ENCODE results near the gene TBCE.

The TBCE gene

GRCh38 chr1:235403593-235403992 is 36.4 kb downstream of the TBCE start:
- Histone ChIP-seq H3K4me3 (no peak overlapping the region), H3K27ac (peak overlapping the region in 1 of 21 experiments; percentile 6)

DNA sequence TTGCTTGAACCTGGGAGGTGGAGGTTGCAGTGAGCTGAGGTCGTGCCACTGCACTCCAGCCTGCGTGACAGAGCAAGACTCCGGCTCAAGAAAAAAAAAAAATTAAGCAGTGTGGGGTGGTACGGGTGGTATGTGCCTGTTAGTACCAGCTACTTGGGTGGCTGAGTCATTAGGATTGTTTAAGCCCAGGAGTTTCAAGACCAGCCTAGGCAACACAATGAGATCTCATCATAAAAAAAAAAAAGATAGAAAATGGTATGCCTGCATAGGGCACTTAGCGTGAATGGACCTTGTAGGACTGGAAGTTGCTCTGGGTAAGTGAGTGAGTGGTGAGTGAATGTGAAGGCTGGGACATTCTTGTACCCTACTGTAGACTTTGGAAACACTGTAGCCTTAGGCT is 37.0 kb downstream of the TBCE start:
- no peak overlapping the region for H3K27ac ChIP-seq
- no peak overlapping the region for H3K4me3 ChIP-seq

GRCh38 chr1:235407419-235407818 is 40.2 kb downstream of the TBCE start:
- no peak overlapping the region for H3K27ac ChIP-seq
- H3K4me3 ChIP-seq: no peak overlapping the region

DNA sequence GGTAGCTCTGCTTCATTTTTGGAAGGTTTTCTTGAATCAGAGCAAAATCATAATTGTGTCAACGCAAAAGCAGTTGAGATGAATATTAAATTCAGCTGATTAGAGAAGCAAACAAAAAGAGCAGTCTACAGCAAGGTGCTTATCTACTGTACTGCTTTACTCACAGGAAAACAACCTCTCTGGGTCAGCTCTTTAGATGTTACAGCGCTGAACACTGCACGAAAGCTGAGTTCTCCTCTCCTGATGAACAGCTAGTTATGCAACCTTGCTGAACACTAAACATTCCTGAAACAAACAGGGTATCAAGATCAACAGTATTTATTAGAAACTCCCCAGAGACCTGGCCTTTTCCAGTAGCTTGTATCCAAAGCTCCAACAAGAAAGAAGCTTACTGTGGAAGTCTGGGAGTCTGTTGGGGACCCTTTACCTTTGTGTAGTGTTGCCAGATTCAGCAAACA is 41.3 kb downstream of the TBCE start:
- Histone ChIP-seq H3K27ac (no peak overlapping the region), H3K4me3 (no peak overlapping the region)

DNA sequence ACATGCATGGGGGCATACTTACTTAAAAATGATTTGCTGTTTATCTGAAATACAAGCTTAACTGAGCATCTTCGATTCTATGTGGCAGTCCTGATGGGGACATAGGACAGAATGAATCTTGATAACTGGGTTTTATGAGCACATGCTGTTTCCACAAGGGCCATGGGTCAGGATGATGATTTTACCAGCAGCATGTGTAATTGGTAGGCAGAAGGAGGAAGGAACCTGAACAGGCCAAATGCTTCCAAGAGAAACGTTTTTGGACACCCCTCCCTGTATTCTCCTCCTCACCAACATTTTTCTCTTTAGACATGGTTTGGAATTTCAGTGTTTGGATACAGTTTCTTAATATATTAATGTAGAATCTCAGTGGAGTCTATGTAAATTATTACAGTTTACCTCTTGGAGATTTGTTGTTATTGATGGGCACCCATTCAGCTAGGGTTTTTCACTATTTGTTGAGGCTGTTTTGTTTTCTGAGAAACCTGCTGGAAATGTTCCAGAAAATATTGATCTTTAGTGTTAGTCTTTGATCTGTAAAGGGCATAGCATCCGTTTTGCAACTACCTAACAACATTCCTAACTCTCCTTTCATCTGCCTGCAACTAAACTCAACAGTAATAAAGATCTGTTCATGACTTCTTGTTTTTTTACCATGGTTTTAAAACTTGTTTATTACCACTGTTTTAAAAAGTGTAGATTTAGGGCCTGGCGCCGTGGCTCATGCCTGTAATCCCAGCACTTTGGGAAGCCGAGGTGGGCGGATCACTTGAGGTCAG is 42.0 kb downstream of the TBCE start:
- no peak overlapping the region for H3K27ac ChIP-seq
- H3K4me3 ChIP-seq: no peak overlapping the region

DNA sequence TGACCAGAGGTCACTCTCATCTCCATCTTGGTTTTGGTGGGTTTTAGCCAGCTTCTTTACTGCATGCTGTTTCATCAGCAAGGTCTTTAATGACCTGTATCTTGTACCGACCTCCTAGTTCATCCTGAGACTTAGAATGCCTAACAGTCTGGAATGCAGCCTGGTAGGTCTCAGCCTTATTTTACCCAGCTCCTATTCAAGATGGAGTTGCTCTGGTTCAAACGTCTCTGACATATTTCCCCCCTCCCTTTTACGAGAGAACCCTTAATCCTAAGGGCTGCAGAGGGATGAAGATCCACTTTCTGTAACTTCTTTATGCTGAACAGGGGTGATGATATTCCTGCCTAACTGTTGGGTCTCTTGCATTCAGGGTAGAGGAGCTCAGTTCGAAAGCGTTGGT is 43.2 kb downstream of the TBCE start:
- Histone ChIP-seq H3K4me3 (no peak overlapping the region), H3K27ac (no peak overlapping the region)

- peak overlapping the region in 1 of 21 experiments; percentile 5 for H3K27ac ChIP-seq
- no peak overlapping the region for H3K4me3 ChIP-seq
Observed at GRCh38 chr1:235411489-235412486, 44.6 kb downstream of the TBCE start.

DNA sequence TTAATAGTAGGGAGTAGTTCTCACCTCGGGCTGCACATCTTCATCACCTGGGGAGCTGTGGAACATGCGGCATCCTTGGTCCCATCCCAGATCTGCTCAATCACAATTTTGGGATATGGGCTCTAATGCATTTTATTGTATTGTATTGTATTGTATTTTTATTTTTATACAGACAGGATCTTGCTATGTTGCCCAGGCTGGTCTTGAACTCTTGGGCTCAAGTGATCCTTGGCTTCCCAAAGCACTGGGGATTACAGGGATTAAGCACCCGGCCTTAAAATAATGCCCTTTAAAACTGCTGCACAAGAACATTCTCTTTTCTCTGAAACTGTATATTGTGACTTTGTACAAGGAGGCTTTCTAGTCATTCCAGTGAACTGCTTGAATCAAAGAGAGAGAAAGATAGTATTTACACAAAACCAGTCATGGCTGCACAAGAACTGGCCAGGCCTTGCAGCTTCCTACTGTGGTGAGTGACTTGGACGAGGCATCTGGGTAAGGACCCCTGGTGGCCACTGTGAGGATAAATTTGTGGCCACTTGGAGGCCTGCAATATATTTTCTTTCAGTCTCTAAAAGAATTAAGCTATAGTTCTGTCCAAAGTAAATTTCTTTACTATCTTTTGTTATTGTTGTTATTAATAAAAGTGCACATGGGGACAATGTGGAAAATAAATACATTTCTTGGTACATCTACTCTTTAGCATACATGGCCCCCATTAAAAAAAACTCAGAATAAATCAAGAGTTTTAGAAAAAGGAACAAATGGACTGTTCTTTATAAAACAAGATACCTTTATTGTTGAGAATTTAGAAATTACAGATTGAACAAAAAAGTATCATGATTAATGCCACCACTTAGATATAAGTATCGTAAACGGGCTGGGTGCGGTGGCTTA is 48.0 kb downstream of the TBCE start:
- no peak overlapping the region for H3K27ac ChIP-seq
- no peak overlapping the region for H3K4me3 ChIP-seq

- no peak overlapping the region for H3K4me3 ChIP-seq
- no peak overlapping the region for H3K27ac ChIP-seq
Observed at GRCh38 chr1:235416662-235417049, 49.4 kb downstream of the TBCE start.

GRCh38 chr1:235417086-235417697 is 50.0 kb downstream of the TBCE start:
- no peak overlapping the region for H3K4me3 ChIP-seq
- H3K27ac ChIP-seq: no peak overlapping the region

- H3K27ac ChIP-seq: no peak overlapping the region
- H3K4me3 ChIP-seq: no peak overlapping the region
Observed at GRCh38 chr1:235421751-235422150, 54.5 kb downstream of the TBCE start.

DNA sequence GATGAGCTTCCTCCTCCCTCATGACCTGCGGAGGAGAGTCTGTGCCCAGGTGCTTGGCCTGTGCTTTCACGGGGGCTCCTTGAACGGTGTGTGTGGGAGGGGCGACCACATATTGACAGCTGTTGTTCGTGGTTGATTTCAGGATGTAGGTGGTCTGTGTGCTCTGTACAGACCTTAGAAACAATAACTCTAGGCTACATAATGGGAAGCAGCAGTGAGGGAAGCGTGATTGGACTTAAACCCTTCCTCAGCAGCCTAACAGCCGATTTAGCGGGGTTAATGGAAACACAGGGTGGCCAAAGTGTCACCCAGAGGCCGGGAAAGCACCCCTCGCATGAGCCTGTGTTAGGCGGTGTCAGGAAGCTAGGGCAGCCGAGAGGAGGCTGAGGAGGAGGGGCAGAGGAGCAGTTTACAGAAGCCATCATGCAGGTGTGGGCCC is 56.0 kb downstream of the TBCE start:
- Histone ChIP-seq H3K4me3 (no peak overlapping the region), H3K27ac (no peak overlapping the region)

GRCh38 chr1:235424092-235424491 is 56.9 kb downstream of the TBCE start:
- Histone ChIP-seq H3K27ac (no peak overlapping the region), H3K4me3 (no peak overlapping the region)

- no peak overlapping the region for H3K4me3 ChIP-seq
- H3K27ac ChIP-seq: no peak overlapping the region
Observed at GRCh38 chr1:235425357-235425756, 58.1 kb downstream of the TBCE start.

GRCh38 chr1:235426143-235426542 is 58.9 kb downstream of the TBCE start:
- Histone ChIP-seq H3K27ac (no peak overlapping the region), H3K4me3 (no peak overlapping the region)

GRCh38 chr1:235426680-235427079 is 59.5 kb downstream of the TBCE start:
- Histone ChIP-seq H3K27ac (no peak overlapping the region), H3K4me3 (no peak overlapping the region)

DNA sequence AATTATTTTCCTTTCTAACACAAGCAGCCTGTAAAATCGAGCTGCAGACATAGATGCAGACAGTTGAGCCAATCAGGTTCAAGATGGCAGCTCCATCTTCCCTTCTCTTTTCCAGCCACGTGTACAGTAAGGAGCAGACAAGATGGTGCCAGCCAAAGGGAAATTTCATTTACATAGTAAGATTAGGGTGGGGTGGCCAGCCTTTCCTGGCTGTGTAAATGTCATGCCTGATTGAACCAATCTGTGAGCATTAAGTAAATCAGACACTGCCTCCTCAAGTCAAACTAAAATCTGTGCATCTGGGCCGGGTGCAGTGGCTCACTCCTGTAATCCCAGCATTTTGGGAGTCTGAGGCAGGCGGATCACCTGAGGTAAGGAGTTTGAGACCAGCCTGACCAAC is 60.2 kb downstream of the TBCE start:
- H3K4me3 ChIP-seq: no peak overlapping the region
- H3K27ac ChIP-seq: no peak overlapping the region

DNA sequence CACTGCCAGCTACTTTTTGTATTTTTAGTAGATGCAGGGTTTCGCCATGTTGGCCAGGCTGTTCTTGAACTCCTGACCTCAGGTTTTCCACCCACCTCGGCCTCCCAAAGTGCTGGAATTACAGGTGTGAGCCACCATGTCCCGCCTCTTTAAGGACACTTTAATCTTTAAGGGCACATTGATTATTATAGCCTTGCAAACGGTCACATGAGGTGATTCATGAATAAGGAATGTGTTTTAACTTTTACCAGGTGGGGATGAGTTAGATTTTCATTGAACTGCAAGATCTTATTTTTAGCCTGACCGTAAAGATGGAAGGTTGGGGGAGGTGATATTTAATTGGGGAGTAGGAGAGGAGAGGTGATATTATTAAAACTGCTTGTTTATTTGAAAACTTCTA is 61.9 kb downstream of the TBCE start:
- Histone ChIP-seq H3K27ac (no peak overlapping the region), H3K4me3 (no peak overlapping the region)

GRCh38 chr1:235430991-235431390 is 63.8 kb downstream of the TBCE start:
- Histone ChIP-seq H3K27ac (no peak overlapping the region), H3K4me3 (no peak overlapping the region)
